Natural killer cell (primary cell): ENCODE data around the gene BCR. TPM values are rescaled to one million over a fixed set of nuclear protein-coding genes. Genes with fewer than 3 reads are reported as not detected.

Experiments used
- ATAC-seq, 3 donors: fragments of 150-1000 bp in 2 of 3; fragments of 200-7000 bp in 1 of 3; cut with Tn5 transposase; 1 replicate in 1 of 3; 2 replicates in 2 of 3; pipeline ENCODE4 v1.10.0; 2021; ENCODE audit warnings: mild to moderate bottlenecking in 2 of 3, moderate library complexity in 2 of 3
- DNase-seq, 2 donors: peaks; one replicate each; pipeline versions ENCODE4 v3.0.0 to v3.0.0-alpha.2; 2013 to 2021; ENCODE audit warnings: mixed read lengths in 1 of 2
- H3K27ac ChIP-seq: one replicate; pipeline ENCODE4 v1.5.1; 2013; ENCODE audit warnings: mild to moderate bottlenecking, low read length
- H3K27me3 ChIP-seq: one replicate; pipeline ENCODE4 v1.6.1; 2013; ENCODE audit warnings: low read length; ENCODE audit not compliant: control insufficient read depth, insufficient read depth
- H3K36me3 ChIP-seq: one replicate; pipeline ENCODE4 v1.6.1; 2013; ENCODE audit warnings: low read length; ENCODE audit not compliant: control insufficient read depth, insufficient read depth
- H3K4me1 ChIP-seq: one replicate; pipeline ENCODE4 v1.6.1; 2013; ENCODE audit warnings: low read length; ENCODE audit not compliant: control insufficient read depth, insufficient read depth
- H3K4me3 ChIP-seq: one replicate; pipeline ENCODE4 v1.5.1; 2013; ENCODE audit warnings: low read length
- H3K9me3 ChIP-seq: one replicate; pipeline ENCODE4 v1.6.1; 2013; ENCODE audit warnings: low read length; ENCODE audit not compliant: control insufficient read depth, insufficient read depth
- H3K27ac Mint-ChIP-seq, 2 donors: one replicate each; pipeline ENCODE4 v1.8.0; 2022; ENCODE audit warnings: mild to moderate bottlenecking in 2 of 2, mixed read lengths in 2 of 2, moderate library complexity in 1 of 2
- H3K27me3 Mint-ChIP-seq, 2 donors: one replicate each; pipeline ENCODE4 v1.8.0; 2022; ENCODE audit warnings: low read depth in 2 of 2, mixed read lengths in 2 of 2
- H3K36me3 Mint-ChIP-seq: one replicate; pipeline ENCODE4 v1.8.0; 2022; ENCODE audit warnings: mixed read lengths
- H3K4me1 Mint-ChIP-seq, 2 donors: one replicate each; pipeline ENCODE4 v1.8.0; 2022; ENCODE audit warnings: mixed read lengths in 2 of 2
- H3K4me3 Mint-ChIP-seq: one replicate; pipeline ENCODE4 v1.8.0; 2022; ENCODE audit warnings: mild to moderate bottlenecking, moderate library complexity, mixed read lengths
- H3K9me3 Mint-ChIP-seq, 2 donors: one replicate each; pipeline ENCODE4 v1.8.0; 2022; ENCODE audit warnings: mixed read lengths in 2 of 2
- CTCF ChIP-seq: fragments of 200-600 bp; IDR thresholded peaks from one replicate; pipeline ENCODE4 v1.8.0; 2022; ENCODE audit warnings: antibody characterized with exemption
- WGBS: methylation state at CpG from one replicate; pipeline ENCODE4 v1.1.7; 2013; ENCODE audit warnings: missing lambda C conversion rate; ENCODE audit not compliant: insufficient coverage; 5-methylcytosine and 5-hydroxymethylcytosine counted together
- intact Hi-C: fragments of 100-400 bp; cut with micrococcal nuclease; formaldehyde crosslinking; loops from one replicate; pipeline ENCODE4 v1.14.2; 2022
- total RNA-seq, 4 donors: library from RNA; stranded (reverse); fragments of 120-200 nt in 1 of 4; gene quantifications; one replicate each; pipeline versions ENCODE4 v1.2.3 to v1.2.4, GENCODE V29; 2013 to 2022

Gene BCR
- total RNA-seq, 3 donors from 2014 or later (not counting 1 experiment from before 2014, with no cell fraction given) = 166 to 186 (median 167) TPM

GRCh38 chr22:23206915-23207314, 26.6 kb downstream of the BCR start:
- Mint-ChIP-seq H3K27ac (peak overlapping the region in 1 of 2 donors; percentile 27), H3K9me3 (no peaks in the 10 kb centered on the region), H3K4me3 (no peak overlapping the region), H3K27me3 (no peaks in the 10 kb centered on the region), H3K36me3 (no peaks in the 10 kb centered on the region), H3K4me1 (peaks cover 42 to 45% of the 10 kb centered on the region in 2 donors)
- no peak for ATAC-seq
- H3K27ac ChIP-seq = no peak overlapping the region
- H3K4me3 ChIP-seq = no peak overlapping the region
- H3K27me3 ChIP-seq = no peaks in the 10 kb centered on the region
- intact Hi-C loops = no loop called here
- H3K4me1 ChIP-seq = peaks cover 10% of the 10 kb centered on the region
- H3K36me3 ChIP-seq = peaks cover 11% of the 10 kb centered on the region
- no peak for TF ChIP-seq CTCF
- no peak for DNase-seq
- no peaks in the 10 kb centered on the region for H3K9me3 ChIP-seq

GRCh38 chr22:23207729-23208393, 27.6 kb downstream of the BCR start:
- no peak overlapping the region for H3K4me3 Mint-ChIP-seq
- H3K27me3 ChIP-seq = no peaks in the 10 kb centered on the region
- no peaks in the 10 kb centered on the region for H3K27me3 Mint-ChIP-seq
- H3K36me3 Mint-ChIP-seq = no peaks in the 10 kb centered on the region
- peak overlapping the region; percentile 0 to 27 for H3K27ac Mint-ChIP-seq
- H3K9me3 Mint-ChIP-seq = no peaks in the 10 kb centered on the region
- ATAC-seq (peak in 2 of 3 donors; percentile 32 to 50), DNase-seq (no peak)
- H3K9me3 ChIP-seq = no peaks in the 10 kb centered on the region
- no peak for TF ChIP-seq CTCF
- peaks cover 19% of the 10 kb centered on the region for H3K4me1 ChIP-seq
- H3K4me1 Mint-ChIP-seq = peaks cover 39 to 49% of the 10 kb centered on the region in 2 donors
- H3K27ac ChIP-seq = no peak overlapping the region
- H3K4me3 ChIP-seq = no peak overlapping the region
- peaks cover 9% of the 10 kb centered on the region for H3K36me3 ChIP-seq
- WGBS = 66% methylated on average over 10 of the region's 11 CpGs
- intact Hi-C loops = no loop called here

GRCh38 chr22:23210428-23211170, 30.3 kb downstream of the BCR start:
- Histone ChIP-seq H3K4me3 (no peak overlapping the region), H3K9me3 (no peaks in the 10 kb centered on the region), H3K36me3 (no peaks in the 10 kb centered on the region), H3K27me3 (no peaks in the 10 kb centered on the region), H3K4me1 (peaks cover 25% of the 10 kb centered on the region), H3K27ac (no peak overlapping the region)
- Mint-ChIP-seq H3K27ac (peak overlapping the region in 1 of 2 donors; percentile 27), H3K4me1 (peaks cover 45 to 67% of the 10 kb centered on the region in 2 donors), H3K4me3 (no peak overlapping the region), H3K27me3 (no peaks in the 10 kb centered on the region), H3K9me3 (no peaks in the 10 kb centered on the region), H3K36me3 (no peaks in the 10 kb centered on the region)
- ATAC-seq = no peak
- WGBS = 89% methylated on average over 4 of the region's 6 CpGs
- no peak for TF ChIP-seq CTCF
- intact Hi-C loops = no loop called here
- no peak for DNase-seq
